AG09319 (cell line): Measurements from ENCODE around the gene WASL.

Experiments
- DNase-seq: peaks from one replicate; pipeline ENCODE4 v3.0.0-alpha.2; 2010; ENCODE audit warnings: low read depth; ENCODE audit errors: extremely low read depth
- CTCF ChIP-seq: IDR thresholded peaks from 2 replicates; pipeline ENCODE4 v1.5.1; 2011; ENCODE audit warnings: low read depth, mild to moderate bottlenecking, inconsistent platforms, low read length, moderate library complexity

Gene WASL

GRCh38 chr7:123687727-123688126 lies 61.1 kb downstream of the WASL start:
- no peak for TF ChIP-seq CTCF
- no peak for DNase-seq

- DNase-seq: no peak
- no peak for TF ChIP-seq CTCF
Measured at GRCh38 chr7:123687161-123687560, 61.6 kb downstream of the WASL start.

- DNase-seq: peak; percentile 38
- peak; percentile 55 for TF ChIP-seq CTCF
Measured at GRCh38 chr7:123682690-123683089, 66.1 kb downstream of the WASL start.

GRCh38 chr7:123681561-123681960 lies 67.2 kb downstream of the WASL start:
- DNase-seq: no peak
- no peak for TF ChIP-seq CTCF

GRCh38 chr7:123680580-123680979 lies 68.2 kb downstream of the WASL start:
- no peak for TF ChIP-seq CTCF
- no peak for DNase-seq

- DNase-seq: no peak
- no peak for TF ChIP-seq CTCF
Measured at GRCh38 chr7:123679614-123680013, 69.2 kb downstream of the WASL start.

GRCh38 chr7:123677061-123677715 lies 71.6 kb downstream of the WASL start:
- no peak for TF ChIP-seq CTCF
- no peak for DNase-seq
